RWPE2 (cell line): Measurements from ENCODE around the gene ST7.

ENCODE experiments used
- ATAC-seq: fragments of 200-7000 bp; cut with Tn5 transposase; 3 replicates; pipeline ENCODE4 v1.9.1; 2021; ENCODE audit warnings: low read depth
- DNase-seq: peaks from one replicate; pipeline ENCODE4 v3.0.0-alpha.2; 2020; ENCODE audit warnings: low spot score
- H3K27ac ChIP-seq: fragments of 450-650 bp; 2 replicates; pipeline ENCODE4 v1.5.1; 2017; ENCODE audit warnings: mild to moderate bottlenecking; ENCODE audit not compliant: poor library complexity, severe bottlenecking
- H3K27me3 ChIP-seq: fragments of 250-450 bp; sonication (Bioruptor Pico); 2 replicates; pipeline ENCODE4 v1.5.1; 2021; ENCODE audit warnings: mild to moderate bottlenecking, moderate library complexity; ENCODE audit not compliant: insufficient read depth, poor library complexity, severe bottlenecking
- H3K36me3 ChIP-seq: fragments of 250-450 bp; sonication (Bioruptor Pico); 2 replicates; pipeline ENCODE4 v1.5.1; 2020; ENCODE audit warnings: low read depth, mild to moderate bottlenecking, moderate library complexity
- H3K4me1 ChIP-seq: fragments of 250-450 bp; sonication (Bioruptor Pico); 2 replicates; pipeline ENCODE4 v1.5.1; 2021; ENCODE audit warnings: mild to moderate bottlenecking, moderate library complexity; ENCODE audit not compliant: insufficient read depth, poor library complexity, severe bottlenecking
- H3K4me3 ChIP-seq: fragments of 250-450 bp; sonication (Bioruptor Pico); 2 replicates; pipeline ENCODE4 v1.5.1; 2021; ENCODE audit warnings: mild to moderate bottlenecking, moderate library complexity; ENCODE audit not compliant: severe bottlenecking
- H3K9me3 ChIP-seq: fragments of 250-450 bp; sonication (Bioruptor Pico); 2 replicates; pipeline ENCODE4 v1.5.1; 2021; ENCODE audit warnings: mild to moderate bottlenecking, moderate library complexity; ENCODE audit not compliant: severe bottlenecking
- CTCF ChIP-seq: fragments of 450-650 bp; IDR thresholded peaks from one replicate; pipeline ENCODE4 v1.5.1; 2017; ENCODE audit warnings: mild to moderate bottlenecking, moderate library complexity; ENCODE audit not compliant: poor library complexity, severe bottlenecking

Gene ST7

GRCh38 chr7:117134889-117135552 lies 181.7 kb downstream of the ST7 start:
- no peak for DNase-seq
- peaks cover 25% of the 10 kb centered on the region for H3K36me3 ChIP-seq
- peaks cover 26% of the 10 kb centered on the region for H3K4me1 ChIP-seq
- no peaks in the 10 kb centered on the region for H3K27me3 ChIP-seq
- no peak for TF ChIP-seq CTCF
- no peak overlapping the region for H3K27ac ChIP-seq
- ATAC-seq = no peak
- no peak overlapping the region for H3K4me3 ChIP-seq
- no peaks in the 10 kb centered on the region for H3K9me3 ChIP-seq

- H3K4me3 ChIP-seq = no peak overlapping the region
- H3K4me1 ChIP-seq = peaks cover 26% of the 10 kb centered on the region
- TF ChIP-seq CTCF = no peak
- H3K9me3 ChIP-seq = no peaks in the 10 kb centered on the region
- DNase-seq (no peak), ATAC-seq (no peak)
- H3K36me3 ChIP-seq = peaks cover 25% of the 10 kb centered on the region
- no peak overlapping the region for H3K27ac ChIP-seq
- H3K27me3 ChIP-seq = no peaks in the 10 kb centered on the region
These were observed 182.2 kb downstream of the ST7 start for GRCh38 chr7:117135553-117135891.

GRCh38 chr7:117137868-117138267 lies 184.6 kb downstream of the ST7 start:
- no peaks in the 10 kb centered on the region for H3K27me3 ChIP-seq
- DNase-seq (no peak), ATAC-seq (no peak)
- no peaks in the 10 kb centered on the region for H3K9me3 ChIP-seq
- peaks cover 25% of the 10 kb centered on the region for H3K36me3 ChIP-seq
- TF ChIP-seq CTCF = no peak
- H3K27ac ChIP-seq = no peak overlapping the region
- H3K4me3 ChIP-seq = no peak overlapping the region
- peaks cover 8% of the 10 kb centered on the region for H3K4me1 ChIP-seq

- no peaks in the 10 kb centered on the region for H3K27me3 ChIP-seq
- H3K9me3 ChIP-seq = no peaks in the 10 kb centered on the region
- no peak for TF ChIP-seq CTCF
- peaks cover 2% of the 10 kb centered on the region for H3K4me1 ChIP-seq
- ATAC-seq (no peak), DNase-seq (no peak)
- H3K4me3 ChIP-seq = no peak overlapping the region
- no peak overlapping the region for H3K27ac ChIP-seq
- peaks cover 21% of the 10 kb centered on the region for H3K36me3 ChIP-seq
These were observed 185.2 kb downstream of the ST7 start for GRCh38 chr7:117138495-117138894.

GRCh38 chr7:117138981-117139380 lies 185.7 kb downstream of the ST7 start:
- DNase-seq (no peak), ATAC-seq (no peak)
- no peaks in the 10 kb centered on the region for H3K27me3 ChIP-seq
- no peaks in the 10 kb centered on the region for H3K9me3 ChIP-seq
- H3K27ac ChIP-seq = no peak overlapping the region
- no peak overlapping the region for H3K4me3 ChIP-seq
- no peak for TF ChIP-seq CTCF
- H3K4me1 ChIP-seq = no peaks in the 10 kb centered on the region
- H3K36me3 ChIP-seq = peaks cover 21% of the 10 kb centered on the region
